Measurements from ENCODE around the gene BACH2. TPM values are rescaled to one million over a fixed set of nuclear protein-coding genes. Genes with fewer than 3 reads are reported as not detected.

BACH2 gene
- total and polyA plus RNA-seq, 2 of the 4 experiments (the other 2 are of a cell fraction) = 1.3 to 1.4 TPM

- Histone ChIP-seq H3K4me3 (ENCODE audit: insufficient read depth, low read depth, low read length) (no peak overlapping the region), H3K4me2 (ENCODE audit: low read depth, low read length) (no peak overlapping the region), H3K9me3 (ENCODE audit: control insufficient read depth, insufficient read depth, low read length) (peaks cover 2% of the 10 kb centered on the region; the same call in 1 of the 2 replicates), H3K23ac (ENCODE audit: low read depth, low read length) (no peak overlapping the region), H3K18ac (ENCODE audit: low read depth, low read length) (no peak overlapping the region), H3K9ac (ENCODE audit: low read depth, low read length) (no peak overlapping the region), H2BK20ac (ENCODE audit: low read depth, low read length) (no peak overlapping the region), H3K27ac (ENCODE audit: insufficient read depth, low read length) (no peak overlapping the region), H3K9me1 (ENCODE audit: insufficient read depth, low read length) (no peaks in the 10 kb centered on the region), H2AFZ (replicated peaks; ENCODE audit: low read length, poor library complexity) (no peak overlapping the region), H3K56ac (ENCODE audit: extremely low read depth, insufficient read depth, low read length) (no peak overlapping the region), H3K79me1 (ENCODE audit: low read depth in 1 of 2, low read length in 2 of 2) (no peaks in the 10 kb centered on the region), H2BK15ac (ENCODE audit: low read depth, low read length) (no peak overlapping the region), H2BK5ac (ENCODE audit: low read depth, low read length, poor library complexity, severe bottlenecking) (no peak overlapping the region), H3K14ac (replicated peaks; ENCODE audit: low read depth, low read length) (no peak overlapping the region), H3K36me3 (ENCODE audit: control insufficient read depth, insufficient read depth, low read length) (no peaks in the 10 kb centered on the region), H2AK5ac (ENCODE audit: low read depth, low read length) (no peak overlapping the region), H2AK9ac (replicated peaks; ENCODE audit: low read depth, low read length, poor library complexity) (no peak overlapping the region), H4K20me1 (ENCODE audit: insufficient read depth, low read length) (no peaks in the 10 kb centered on the region), H3K4me1 (ENCODE audit: control insufficient read depth, insufficient read depth, low read length) (no peaks in the 10 kb centered on the region), H2BK120ac (ENCODE audit: low read depth, low read length) (no peak overlapping the region), H3K27me3 (ENCODE audit: control insufficient read depth, insufficient read depth, low read length) (no peaks in the 10 kb centered on the region), H3K4ac (ENCODE audit: low read depth, low read length) (no peak overlapping the region), H4K5ac (ENCODE audit: low read depth, low read length) (no peak overlapping the region), H4K8ac (ENCODE audit: low read depth in 2 of 2, low read length in 2 of 2) (no peak overlapping the region), H4K91ac (ENCODE audit: insufficient read depth, low read depth, low read length) (no peak overlapping the region)
- no CpG with 5 or more reads among the region's 5 CpGs for WGBS, 2 experiments (ENCODE audit: extremely low coverage in 2 of 2, insufficient read length in 1 of 2)
- DNase-seq (no peak), ATAC-seq (ENCODE audit: low read depth) (no peak)
- ChIA-PET CTCF (no interaction called here), POLR2A (ENCODE audit: unreplicated experiment) (no interaction called here)
- no peak for TF ChIP-seq CEBPB (IDR thresholded peaks at IDR 0.05; ENCODE audit: low read depth, low read length)
- TF ChIP-seq RAD21 (IDR thresholded peaks at IDR 0.05; ENCODE audit: low read length) = no peak
- no peak for TF ChIP-seq MXI1 (IDR thresholded peaks at IDR 0.05; ENCODE audit: borderline replicate concordance, low read depth, low read length)
- TF ChIP-seq CTCF (conservative IDR thresholded peaks at IDR 0.05; ENCODE audit: low read depth, low read length) = no peak
- TF ChIP-seq CHD1 (IDR thresholded peaks at IDR 0.05; ENCODE audit: low read depth, low read length) = no peak
- no peak for TF ChIP-seq FOS (IDR thresholded peaks at IDR 0.05; ENCODE audit: low read depth, low read length)
- no peak for TF ChIP-seq ELK1 (IDR thresholded peaks at IDR 0.05; ENCODE audit: borderline replicate concordance, low read depth, low read length)
- no peak for TF ChIP-seq RCOR1 (IDR thresholded peaks at IDR 0.05; ENCODE audit: insufficient replicate concordance, low read length)
- in situ Hi-C loops (cut with MboI; ENCODE audit: low sequenced_read_pairs) = no loop called here
- intact Hi-C loops (cut with micrococcal nuclease) = no loop called here
- no TSS peak for BruUV-seq (replicated peaks)
- dilution Hi-C loops (cut with HindIII; ENCODE audit: low sequenced_read_pairs, unreplicated experiment) = no loop called here
Measured at GRCh38 chr6:90053614-90054013, 243.0 kb downstream of the BACH2 start.
